ENCODE measurements around the gene SIRT7. TPM values are rescaled to one million over a fixed set of nuclear protein-coding genes. Genes with fewer than 3 reads are reported as not detected.

SIRT7 gene
- total RNA-seq, 3 donors from 2014 or later: 50.1 to 83.5 (median 73.7) TPM

GRCh38 chr17:81962499-81963441, 44.8 kb upstream of the SIRT7 start:
- H3K9me3 ChIP-seq: no peaks in the 10 kb centered on the region
- DNase-seq (no peak), ATAC-seq (no peak)
- H3K36me3 ChIP-seq (ENCODE audit: low read depth): no peaks in the 10 kb centered on the region
- intact Hi-C loops (cut with DNase I, micrococcal nuclease): loop anchor here in 1 of 2 donors (5.0 kb wide), 1 partner anchor 55 kb away; no protein-coding TSS in a partner anchor
- peaks cover 31% of the 10 kb centered on the region for H3K4me1 ChIP-seq (ENCODE audit: low read depth)
- TF ChIP-seq, protein P1, sequence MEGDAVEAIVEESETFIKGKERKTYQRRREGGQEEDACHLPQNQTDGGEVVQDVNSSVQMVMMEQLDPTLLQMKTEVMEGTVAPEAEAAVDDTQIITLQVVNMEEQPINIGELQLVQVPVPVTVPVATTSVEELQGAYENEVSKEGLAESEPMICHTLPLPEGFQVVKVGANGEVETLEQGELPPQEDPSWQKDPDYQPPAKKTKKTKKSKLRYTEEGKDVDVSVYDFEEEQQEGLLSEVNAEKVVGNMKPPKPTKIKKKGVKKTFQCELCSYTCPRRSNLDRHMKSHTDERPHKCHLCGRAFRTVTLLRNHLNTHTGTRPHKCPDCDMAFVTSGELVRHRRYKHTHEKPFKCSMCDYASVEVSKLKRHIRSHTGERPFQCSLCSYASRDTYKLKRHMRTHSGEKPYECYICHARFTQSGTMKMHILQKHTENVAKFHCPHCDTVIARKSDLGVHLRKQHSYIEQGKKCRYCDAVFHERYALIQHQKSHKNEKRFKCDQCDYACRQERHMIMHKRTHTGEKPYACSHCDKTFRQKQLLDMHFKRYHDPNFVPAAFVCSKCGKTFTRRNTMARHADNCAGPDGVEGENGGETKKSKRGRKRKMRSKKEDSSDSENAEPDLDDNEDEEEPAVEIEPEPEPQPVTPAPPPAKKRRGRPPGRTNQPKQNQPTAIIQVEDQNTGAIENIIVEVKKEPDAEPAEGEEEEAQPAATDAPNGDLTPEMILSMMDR (IDR thresholded peaks at IDR 0.05): no peak
- no peak overlapping the region for H3K4me3 ChIP-seq

GRCh38 chr17:81961521-81962498, 43.8 kb upstream of the SIRT7 start:
- Histone ChIP-seq H3K36me3 (ENCODE audit: low read depth) (no peaks in the 10 kb centered on the region), H3K9me3 (no peaks in the 10 kb centered on the region), H3K4me3 (no peak overlapping the region), H3K4me1 (ENCODE audit: low read depth) (peaks cover 22% of the 10 kb centered on the region)
- intact Hi-C loops (cut with DNase I, micrococcal nuclease): loop anchor here in 1 of 2 donors (5.0 kb wide), 1 partner anchor 55 kb away; no protein-coding TSS in a partner anchor
- DNase-seq: no peak
- TF ChIP-seq, protein P1 (IDR thresholded peaks at IDR 0.05): no peak
- ATAC-seq: no peak

- ATAC-seq (no peak), DNase-seq (peak in 1 of 3 donors; percentile 43)
- TF ChIP-seq, protein P1 (IDR thresholded peaks at IDR 0.05): no peak
- no peaks in the 10 kb centered on the region for H3K9me3 ChIP-seq
- intact Hi-C loops (cut with DNase I, micrococcal nuclease): loop anchor here in 1 of 2 donors (5.0 kb wide), 1 partner anchor 56 kb away; no protein-coding TSS in a partner anchor
- peaks cover 22% of the 10 kb centered on the region for H3K4me1 ChIP-seq (ENCODE audit: low read depth)
- no peak within 1 kb of the TSS for H3K4me3 ChIP-seq
- H3K36me3 ChIP-seq (ENCODE audit: low read depth): no peaks in the 10 kb centered on the region
Measured at GRCh38 chr17:81961087-81961511, 43.1 kb upstream of the SIRT7 start, which contains the start of gene NOTUM. NOTUM (minus strand) TSS chr17:81961187; CDS start chr17:81960909, 278 bp downstream.

GRCh38 chr17:81960130-81960958, 42.4 kb upstream of the SIRT7 start:
- DNase-seq: peak in 1 of 3 donors; percentile 47
- TF ChIP-seq, protein P1 (IDR thresholded peaks at IDR 0.05): no peak
- Histone ChIP-seq H3K36me3 (ENCODE audit: low read depth) (no peaks in the 10 kb centered on the region), H3K9me3 (no peaks in the 10 kb centered on the region), H3K4me3 (no peak overlapping the region), H3K4me1 (ENCODE audit: low read depth) (peaks cover 22% of the 10 kb centered on the region)
- intact Hi-C loops (cut with DNase I, micrococcal nuclease): loop anchor here in 1 of 2 donors (5.0 kb wide), 1 partner anchor 57 kb away; no protein-coding TSS in a partner anchor
- peak; percentile 38 for ATAC-seq

Data from mucosa of descending colon (tissue), 3 donors.